HG03108 (cell line): Measurements from ENCODE around the gene NEDD1.
A peak's percentile ranks its signal among the peaks of the same experiment; 100 is the strongest.

Source experiments
- ATAC-seq: cut with Tn5 transposase; IDR thresholded peaks from one replicate; pipeline ENCODE4 v1.9.1; 2021; ENCODE audit warnings: moderate library complexity; ENCODE audit not compliant: unreplicated experiment

The NEDD1 gene

GRCh38 chr12:96906849-96907670 is at the start of gene NEDD1:
NEDD1 (plus strand) TSS chr12:96907257; CDS start chr12:96909760, 2,503 bp downstream.
- peak; percentile 94 for ATAC-seq

GRCh38 chr12:96858162-96858561 is 48.9 kb upstream of the NEDD1 start:
- ATAC-seq, result no peak

- ATAC-seq, result no peak
Observed at GRCh38 chr12:96861656-96862055, 45.4 kb upstream of the NEDD1 start.

- no peak for ATAC-seq
Observed at GRCh38 chr12:96862326-96862725, 44.7 kb upstream of the NEDD1 start.

GRCh38 chr12:96864335-96864734 is 42.7 kb upstream of the NEDD1 start:
- ATAC-seq, result no peak

- no peak for ATAC-seq
Observed at GRCh38 chr12:96866801-96867590, 40.1 kb upstream of the NEDD1 start.

- ATAC-seq, result no peak
Observed at GRCh38 chr12:96870946-96871345, 36.1 kb upstream of the NEDD1 start.

GRCh38 chr12:96872961-96873360 is 34.1 kb upstream of the NEDD1 start:
- no peak for ATAC-seq

- no peak for ATAC-seq
Observed at GRCh38 chr12:96874211-96874610, 32.8 kb upstream of the NEDD1 start.

- ATAC-seq, result no peak
Observed at GRCh38 chr12:96876966-96877365, 30.1 kb upstream of the NEDD1 start.

GRCh38 chr12:96878704-96879103 is 28.4 kb upstream of the NEDD1 start:
- ATAC-seq, result no peak

- ATAC-seq, result no peak
Observed at GRCh38 chr12:96879301-96879700, 27.8 kb upstream of the NEDD1 start.

- ATAC-seq, result no peak
Observed at GRCh38 chr12:96880220-96880619, 26.8 kb upstream of the NEDD1 start.

- no peak for ATAC-seq
Observed at GRCh38 chr12:96881608-96882007, 25.4 kb upstream of the NEDD1 start.

- no peak for ATAC-seq
Observed at GRCh38 chr12:96882862-96883261, 24.2 kb upstream of the NEDD1 start.

- no peak for ATAC-seq
Observed at GRCh38 chr12:96883571-96883970, 23.5 kb upstream of the NEDD1 start.

GRCh38 chr12:96886998-96887677 is 19.9 kb upstream of the NEDD1 start:
- ATAC-seq, result no peak

GRCh38 chr12:96889273-96889933 is 17.7 kb upstream of the NEDD1 start:
- no peak for ATAC-seq

- no peak for ATAC-seq
Observed at GRCh38 chr12:96890331-96890730, 16.7 kb upstream of the NEDD1 start.

GRCh38 chr12:96892104-96892503 is 15.0 kb upstream of the NEDD1 start:
- no peak for ATAC-seq

- no peak for ATAC-seq
Observed at GRCh38 chr12:96897421-96897820, 9.6 kb upstream of the NEDD1 start.
